Neural cell (in vitro differentiated cells): ENCODE data around the gene RNASE9. TPM values are rescaled to one million over a fixed set of nuclear protein-coding genes. Genes with fewer than 3 reads are reported as not detected.

Experiments
- H2AFZ ChIP-seq: fragments of 200-600, 300-800 bp; sonication (generic), shearing (Covaris generic); 2 replicates; pipeline ENCODE4 v1.6.0; 2014; ENCODE audit warnings: low read depth, mild to moderate bottlenecking, antibody characterized with exemption, low read length, moderate library complexity
- H3F3A ChIP-seq: fragments of 200-600 bp; shearing (Covaris generic); 2 replicates; pipeline ENCODE4 v1.6.1; 2016; ENCODE audit warnings: mild to moderate bottlenecking, moderate library complexity, mixed read lengths, antibody characterized with exemption, low read length; ENCODE audit not compliant: insufficient read depth, poor library complexity, severe bottlenecking
- H3K27ac ChIP-seq: fragments of 200-600, 300-800 bp; sonication (generic), shearing (Covaris generic); 2 replicates; pipeline ENCODE4 v1.5.1; 2014; ENCODE audit warnings: mild to moderate bottlenecking, low read length, moderate library complexity
- H3K27me3 ChIP-seq: fragments of 300-800, 200-600 bp; sonication (generic), shearing (Covaris generic); 2 replicates; pipeline ENCODE4 v1.6.0; 2014; ENCODE audit warnings: mild to moderate bottlenecking, low read depth, low read length, moderate library complexity; ENCODE audit not compliant: insufficient read depth
- H3K36me3 ChIP-seq: fragments of 300-800, 200-600 bp; sonication (generic), shearing (Covaris generic); 2 replicates; pipeline ENCODE4 v1.5.1; 2014; ENCODE audit warnings: mild to moderate bottlenecking, antibody characterized with exemption, low read length, moderate library complexity; ENCODE audit not compliant: insufficient read depth
- H3K4me2 ChIP-seq: fragments of 300-800, 200-600 bp; sonication (generic), shearing (Covaris generic); 2 replicates; pipeline ENCODE4 v1.6.0; 2014; ENCODE audit warnings: mild to moderate bottlenecking, low read length
- H3K4me3 ChIP-seq: fragments of 300-800, 200-600 bp; sonication (generic), shearing (Covaris generic); 2 replicates; pipeline ENCODE4 v1.5.1; 2014; ENCODE audit warnings: mild to moderate bottlenecking, low read length, moderate library complexity
- H3K79me2 ChIP-seq: fragments of 200-600 bp; shearing (Covaris generic); replicated peaks from 2 replicates; pipeline ENCODE4 v1.6.0; 2014; ENCODE audit warnings: mild to moderate bottlenecking, low read length, moderate library complexity; ENCODE audit not compliant: insufficient read depth
- H3K9ac ChIP-seq: fragments of 300-800, 200-600 bp; sonication (generic), shearing (Covaris generic); 2 replicates; pipeline ENCODE4 v1.6.1; 2016; ENCODE audit warnings: mild to moderate bottlenecking, low read length, mixed read lengths
- H3K9me2 ChIP-seq: fragments of 200-600 bp; shearing (Covaris generic); 2 replicates; pipeline ENCODE4 v1.6.1; 2016; ENCODE audit warnings: mild to moderate bottlenecking, low read length, mixed read lengths; ENCODE audit not compliant: insufficient read depth
- H3K9me3 ChIP-seq: fragments of 200-600, 300-800 bp; sonication (generic), shearing (Covaris generic); 2 replicates; pipeline ENCODE4 v1.6.1; 2016; ENCODE audit warnings: mild to moderate bottlenecking, mixed run types, low read length, moderate library complexity, mixed read lengths
- H4K20me1 ChIP-seq: fragments of 200-600 bp; shearing (Covaris generic); 2 replicates; pipeline ENCODE4 v1.6.1; 2016; ENCODE audit warnings: mild to moderate bottlenecking, mixed run types; ENCODE audit not compliant: insufficient read depth
- CTCF ChIP-seq: fragments of 450-650 bp; IDR thresholded peaks from 2 replicates; pipeline ENCODE4 v1.5.1; 2014; ENCODE audit warnings: antibody characterized with exemption, mild to moderate bottlenecking, moderate library complexity; ENCODE audit not compliant: poor library complexity, severe bottlenecking
- EP300 ChIP-seq: fragments of 450-650 bp; conservative IDR thresholded peaks from 2 replicates; pipeline ENCODE4 v1.6.1; 2014; ENCODE audit warnings: antibody characterized with exemption, mild to moderate bottlenecking, moderate library complexity; ENCODE audit not compliant: poor library complexity, severe bottlenecking
- EZH2 ChIP-seq: fragments of 200-600, 300-800 bp; shearing (Covaris generic), sonication (generic); IDR thresholded peaks from 2 replicates; pipeline ENCODE4 v1.6.1; 2014; ENCODE audit warnings: antibody characterized with exemption, low read length, borderline replicate concordance, mild to moderate bottlenecking; ENCODE audit not compliant: insufficient read depth, poor library complexity, severe bottlenecking
- MXI1 ChIP-seq: fragments of 450-650 bp; conservative IDR thresholded peaks from 2 replicates; pipeline ENCODE4 v1.6.1; 2014; ENCODE audit warnings: antibody characterized with exemption, mild to moderate bottlenecking; ENCODE audit not compliant: poor library complexity, severe bottlenecking
- POLR2AphosphoS5 ChIP-seq: IDR thresholded peaks from 2 replicates; pipeline ENCODE4 v1.6.1; 2012
- RAD21 ChIP-seq: fragments of 450-650 bp; conservative IDR thresholded peaks from 2 replicates; pipeline ENCODE4 v1.6.1; 2014; ENCODE audit warnings: antibody characterized with exemption, mild to moderate bottlenecking, moderate library complexity
- REST ChIP-seq: IDR thresholded peaks from 2 replicates; pipeline ENCODE4 v1.6.1; 2012; ENCODE audit warnings: borderline replicate concordance
- SMC3 ChIP-seq: fragments of 450-650 bp; conservative IDR thresholded peaks from 2 replicates; pipeline ENCODE4 v1.6.1; 2014; ENCODE audit warnings: antibody characterized with exemption, mild to moderate bottlenecking, moderate library complexity; ENCODE audit not compliant: poor library complexity
- TAF1 ChIP-seq: IDR thresholded peaks from 2 replicates; pipeline ENCODE4 v1.6.1; 2012; ENCODE audit warnings: low read depth
- polyA plus RNA-seq: library from polyadenylated mRNA; depleted of rRNA; stranded (reverse); fragments of >200 nt; gene quantifications from 2 replicates; pipeline ENCODE4 v1.2.3, GENCODE V29; 2014

The RNASE9 gene
- polyA plus RNA-seq, 1 donor from 2014 or later = not detected

GRCh38 chr14:20602583-20602982 is 41.7 kb upstream of the RNASE9 start:
- Histone ChIP-seq H3K27me3 (no peaks in the 10 kb centered on the region), H4K20me1 (no peaks in the 10 kb centered on the region), H3K79me2 (no peaks in the 10 kb centered on the region), H3K4me3 (no peak overlapping the region), H3K27ac (no peak overlapping the region), H3K9me2 (no peaks in the 10 kb centered on the region), H3K9ac (no peak overlapping the region), H3K9me3 (no peaks in the 10 kb centered on the region), H2AFZ (no peak overlapping the region), H3K4me2 (no peak overlapping the region), H3K36me3 (no peaks in the 10 kb centered on the region), H3F3A (no peaks in the 10 kb centered on the region)
- no peak for TF ChIP-seq POLR2AphosphoS5
- TF ChIP-seq EZH2 = no peak
- TF ChIP-seq EP300 = no peak
- TF ChIP-seq REST = no peak
- TF ChIP-seq SMC3 = no peak
- no peak for TF ChIP-seq MXI1
- TF ChIP-seq CTCF = no peak
- TF ChIP-seq TAF1 = no peak
- no peak for TF ChIP-seq RAD21

- Histone ChIP-seq H3K27ac (no peak overlapping the region), H4K20me1 (no peaks in the 10 kb centered on the region), H2AFZ (no peak overlapping the region)
Measured at GRCh38 chr14:20601522-20601921, 40.7 kb upstream of the RNASE9 start.

More at GRCh38 chr14:20601522-20601921, 40.7 kb upstream of the RNASE9 start:
- no peak overlapping the region for H3K4me2 ChIP-seq
- H3K9me2 ChIP-seq = no peaks in the 10 kb centered on the region
- H3K4me3 ChIP-seq = no peak overlapping the region
- H3K36me3 ChIP-seq = no peaks in the 10 kb centered on the region
- no peaks in the 10 kb centered on the region for H3K9me3 ChIP-seq
- no peak overlapping the region for H3K9ac ChIP-seq
- no peaks in the 10 kb centered on the region for H3K27me3 ChIP-seq
- H3F3A ChIP-seq = no peaks in the 10 kb centered on the region
- H3K79me2 ChIP-seq = no peaks in the 10 kb centered on the region
- TF ChIP-seq MXI1 = no peak
- TF ChIP-seq EP300 = no peak
- no peak for TF ChIP-seq RAD21
- TF ChIP-seq CTCF = no peak
- no peak for TF ChIP-seq SMC3
- no peak for TF ChIP-seq REST
- no peak for TF ChIP-seq POLR2AphosphoS5
- no peak for TF ChIP-seq EZH2
- no peak for TF ChIP-seq TAF1
